OCI-LY3 (cell line): ENCODE results near the gene BAIAP2L2.

Source experiments
- CTCF ChIP-seq: fragments of 200-600, 300-600 bp; sonication (generic); IDR thresholded peaks from 2 replicates; pipeline ENCODE4 v1.5.1; 2014; ENCODE audit warnings: antibody characterized with exemption, low read length, low read depth
- EZH2phosphoT487 ChIP-seq: fragments of 200-600 bp; shearing (Covaris generic); IDR thresholded peaks from 2 replicates; pipeline ENCODE4 v1.6.1; 2018; ENCODE audit warnings: antibody characterized with exemption, mixed run types, low read depth

- TF ChIP-seq CTCF (no peak), EZH2phosphoT487 (no peak)
Observed at GRCh38 chr22:38041760-38042487, 68.6 kb downstream of the BAIAP2L2 start.
